KMS-11 (cell line): ENCODE data around the gene ADCK1.
"Not testable (repeated sequence)": the region's sequence is repeated elsewhere in the genome, so short reads cannot be mapped to it uniquely, and the experiment has no call there.

Source experiments
- H2AFZ ChIP-seq: fragments of 200-600 bp; sonication (generic); 2 replicates; pipeline ENCODE4 v1.6.1; 2016; ENCODE audit warnings: antibody characterized with exemption, mixed run types, low read depth
- H3K27ac ChIP-seq: fragments of 200-600 bp; sonication (generic); 2 replicates; pipeline ENCODE4 v1.6.1; 2016; ENCODE audit warnings: mild to moderate bottlenecking, mixed run types
- H3K27me3 ChIP-seq: fragments of 200-600 bp; sonication (generic); 2 replicates; pipeline ENCODE4 v1.6.1; 2017; ENCODE audit warnings: mild to moderate bottlenecking, low read depth, mixed run types, moderate library complexity; ENCODE audit not compliant: insufficient read depth
- H3K36me3 ChIP-seq: fragments of 200-600 bp; sonication (generic); 2 replicates; pipeline ENCODE4 v1.6.1; 2017; ENCODE audit warnings: mild to moderate bottlenecking, mixed run types; ENCODE audit not compliant: insufficient read depth
- H3K4me1 ChIP-seq: fragments of 200-600 bp; sonication (generic); 2 replicates; pipeline ENCODE4 v1.6.1; 2016; ENCODE audit warnings: mild to moderate bottlenecking, low read depth, mixed run types; ENCODE audit not compliant: poor library complexity, severe bottlenecking
- H3K4me2 ChIP-seq: fragments of 200-600 bp; sonication (generic); 2 replicates; pipeline ENCODE4 v1.7.0; 2016; ENCODE audit warnings: mild to moderate bottlenecking, mixed run types
- H3K4me3 ChIP-seq: fragments of 200-600 bp; sonication (generic); IDR thresholded peaks from 2 replicates; pipeline ENCODE4 v1.6.1; 2017; ENCODE audit warnings: low read depth, low read length, mixed read lengths; ENCODE audit not compliant: insufficient read depth
- H3K79me2 ChIP-seq: fragments of 200-600 bp; sonication (generic); 2 replicates; pipeline ENCODE4 v1.6.1; 2016; ENCODE audit warnings: low read depth, mixed run types; ENCODE audit not compliant: insufficient read depth
- H3K9ac ChIP-seq: fragments of 200-600 bp; sonication (generic); 2 replicates; pipeline ENCODE4 v1.6.1; 2016; ENCODE audit warnings: mild to moderate bottlenecking, mixed run types
- H4K20me1 ChIP-seq: fragments of 200-600 bp; sonication (generic); 2 replicates; pipeline ENCODE4 v1.6.1; 2016; ENCODE audit warnings: mild to moderate bottlenecking, mixed run types; ENCODE audit not compliant: insufficient read depth
- TF ChIP-seq, protein P1 (sequence below): fragments of 200-600 bp; sonication (generic); conservative IDR thresholded peaks from 2 replicates; pipeline ENCODE4 v1.6.1; 2017; ENCODE audit warnings: low read depth, mild to moderate bottlenecking, antibody characterized with exemption, low read length, moderate library complexity, mixed read lengths

The ADCK1 gene

DNA sequence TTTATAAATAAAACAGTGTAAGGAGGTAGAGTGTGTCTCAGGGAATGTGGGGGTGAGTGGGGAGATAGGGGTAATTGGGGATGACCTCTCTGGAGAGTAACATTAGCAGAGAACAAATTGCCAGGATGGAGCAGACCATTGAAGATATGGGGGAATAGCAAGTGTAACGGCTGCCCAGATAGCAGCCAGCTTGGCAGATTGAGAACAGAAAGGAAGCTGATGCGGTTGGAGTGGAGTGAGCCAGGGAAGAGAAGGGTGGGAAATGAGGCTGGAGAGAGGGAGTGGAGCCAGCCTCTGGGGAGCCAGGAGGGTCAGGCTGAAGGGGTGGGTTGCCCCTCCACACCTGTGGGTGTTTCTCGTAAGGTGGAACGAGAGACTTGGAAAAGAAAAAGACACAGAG is 5.6 kb upstream of the ADCK1 start:
- Histone ChIP-seq H3K79me2 (no peaks in the 10 kb centered on the region), H3K36me3 (no peaks in the 10 kb centered on the region), H2AFZ (no peak overlapping the region), H3K4me2 (no peak overlapping the region), H3K27me3 (no peaks in the 10 kb centered on the region), H3K4me3 (no peak overlapping the region), H3K9ac (no peak overlapping the region), H4K20me1 (no peaks in the 10 kb centered on the region), H3K4me1 (no peaks in the 10 kb centered on the region), H3K27ac (no peak overlapping the region)
- TF ChIP-seq, protein P1, sequence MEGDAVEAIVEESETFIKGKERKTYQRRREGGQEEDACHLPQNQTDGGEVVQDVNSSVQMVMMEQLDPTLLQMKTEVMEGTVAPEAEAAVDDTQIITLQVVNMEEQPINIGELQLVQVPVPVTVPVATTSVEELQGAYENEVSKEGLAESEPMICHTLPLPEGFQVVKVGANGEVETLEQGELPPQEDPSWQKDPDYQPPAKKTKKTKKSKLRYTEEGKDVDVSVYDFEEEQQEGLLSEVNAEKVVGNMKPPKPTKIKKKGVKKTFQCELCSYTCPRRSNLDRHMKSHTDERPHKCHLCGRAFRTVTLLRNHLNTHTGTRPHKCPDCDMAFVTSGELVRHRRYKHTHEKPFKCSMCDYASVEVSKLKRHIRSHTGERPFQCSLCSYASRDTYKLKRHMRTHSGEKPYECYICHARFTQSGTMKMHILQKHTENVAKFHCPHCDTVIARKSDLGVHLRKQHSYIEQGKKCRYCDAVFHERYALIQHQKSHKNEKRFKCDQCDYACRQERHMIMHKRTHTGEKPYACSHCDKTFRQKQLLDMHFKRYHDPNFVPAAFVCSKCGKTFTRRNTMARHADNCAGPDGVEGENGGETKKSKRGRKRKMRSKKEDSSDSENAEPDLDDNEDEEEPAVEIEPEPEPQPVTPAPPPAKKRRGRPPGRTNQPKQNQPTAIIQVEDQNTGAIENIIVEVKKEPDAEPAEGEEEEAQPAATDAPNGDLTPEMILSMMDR: no peak

DNA sequence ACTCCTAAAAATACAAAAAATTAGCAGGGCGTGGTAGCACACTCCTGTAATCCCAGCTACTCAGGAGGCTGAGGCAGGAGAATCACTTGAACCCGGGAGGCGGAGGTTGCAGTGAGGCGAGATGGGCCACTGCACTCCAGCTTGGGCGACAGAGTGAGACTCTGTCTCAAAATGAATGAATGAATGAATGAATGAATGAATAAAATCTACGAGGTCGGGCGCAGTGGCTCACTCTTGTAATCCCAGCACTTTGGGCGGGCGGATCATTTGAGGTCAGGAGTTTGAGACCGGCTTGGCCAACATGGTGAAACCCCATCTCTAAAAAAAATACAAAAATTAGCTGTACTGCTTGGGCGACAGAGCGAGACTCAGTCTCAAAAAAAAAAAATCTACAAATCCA is 453 bp upstream of the ADCK1 start:
- not testable (repeated sequence) for H3K27me3 ChIP-seq, H3K4me3 ChIP-seq, H4K20me1 ChIP-seq, H3K79me2 ChIP-seq, H3K4me1 ChIP-seq, H3K27ac ChIP-seq, H3K36me3 ChIP-seq
- peak overlapping the region; percentile 42; the same call in 1 of the 2 replicates for H3K4me2 ChIP-seq
- peak overlapping the region; percentile 76; the same call in 1 of the 2 replicates for H3K9ac ChIP-seq
- peak overlapping the region; percentile 78 for H2AFZ ChIP-seq

DNA sequence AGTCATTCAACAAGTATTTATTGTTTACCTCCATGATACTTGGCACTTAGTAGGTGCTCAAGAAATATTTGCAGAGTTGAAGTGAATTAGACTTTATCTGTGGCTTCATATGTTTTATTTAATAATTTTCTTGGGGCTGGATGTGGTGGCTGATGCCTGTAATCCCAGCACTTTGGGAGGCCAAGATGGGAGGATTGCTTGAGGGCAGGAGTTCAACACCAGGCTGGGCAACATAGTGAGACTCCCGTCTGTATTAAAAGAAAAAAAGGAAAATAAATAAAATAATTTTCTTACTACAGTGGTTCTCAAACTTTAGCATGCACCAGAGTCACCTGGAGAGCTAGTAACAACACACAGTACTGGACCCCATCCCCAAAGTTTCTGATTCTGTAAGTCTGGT is 905 bp downstream of the ADCK1 start:
- Histone ChIP-seq H3K36me3 (no peaks in the 10 kb centered on the region), H3K27ac (peak overlapping the region; percentile 57), H2AFZ (peak overlapping the region; percentile 78), H3K4me1 (no peaks in the 10 kb centered on the region), H3K4me3 (no peak overlapping the region), H3K4me2 (peak overlapping the region; percentile 66), H3K79me2 (no peaks in the 10 kb centered on the region), H3K9ac (peak overlapping the region; percentile 76; the same call in 1 of the 2 replicates), H3K27me3 (no peaks in the 10 kb centered on the region), H4K20me1 (no peaks in the 10 kb centered on the region)
- TF ChIP-seq, protein P1: no peak

DNA sequence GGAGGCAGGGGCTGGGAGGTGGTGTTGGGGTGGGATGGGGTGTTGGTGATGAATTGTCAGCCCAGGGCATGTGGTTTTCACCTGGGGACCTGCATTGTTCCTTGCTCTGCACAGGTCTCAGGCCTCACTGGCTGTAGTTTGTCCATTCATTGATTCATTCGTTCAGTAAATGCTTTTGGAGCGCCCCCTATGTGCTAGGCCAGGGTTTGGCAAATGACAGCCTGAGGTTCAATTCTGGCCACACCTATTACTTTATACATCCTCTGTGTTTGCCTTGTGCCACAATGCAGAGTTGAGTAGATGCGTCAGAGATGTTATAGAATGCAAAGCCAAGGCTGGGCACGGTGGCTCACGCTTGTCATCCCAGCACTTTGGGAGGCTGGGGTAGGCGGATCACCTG is 4.7 kb downstream of the ADCK1 start:
- Histone ChIP-seq H3K79me2 (no peaks in the 10 kb centered on the region), H3K4me1 (no peaks in the 10 kb centered on the region), H2AFZ (no peak overlapping the region), H3K9ac (no peak overlapping the region), H3K27ac (no peak overlapping the region), H3K36me3 (no peaks in the 10 kb centered on the region), H3K4me3 (no peak overlapping the region), H4K20me1 (no peaks in the 10 kb centered on the region), H3K4me2 (no peak overlapping the region), H3K27me3 (no peaks in the 10 kb centered on the region)
- TF ChIP-seq, protein P1: peak; percentile 29; the same call in 1 of the 2 replicates

DNA sequence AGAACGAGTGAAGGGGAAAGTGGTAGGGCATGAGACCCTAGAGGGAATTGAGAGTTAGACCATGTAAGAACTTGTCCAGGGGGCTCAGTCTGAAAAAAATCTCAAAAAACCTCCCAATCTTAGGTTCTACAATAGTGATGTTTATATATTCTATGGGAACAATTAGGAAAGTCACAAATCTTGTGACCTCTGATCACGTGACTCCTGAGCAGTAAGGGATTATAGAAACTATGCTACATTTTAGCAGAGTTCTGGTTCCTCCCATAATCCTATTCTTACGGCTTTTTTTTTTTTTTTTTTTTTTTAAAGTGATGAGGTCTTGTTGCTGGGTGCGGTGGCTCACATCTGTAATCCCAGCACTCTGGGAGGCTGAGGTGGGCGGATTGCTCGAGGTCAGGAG is 5.8 kb downstream of the ADCK1 start:
- Histone ChIP-seq H3K9ac (no peak overlapping the region), H3K27ac (no peak overlapping the region), H3K4me1 (no peaks in the 10 kb centered on the region), H3K4me3 (no peak overlapping the region), H2AFZ (no peak overlapping the region), H3K36me3 (no peaks in the 10 kb centered on the region), H3K79me2 (no peaks in the 10 kb centered on the region), H3K4me2 (no peak overlapping the region), H3K27me3 (no peaks in the 10 kb centered on the region), H4K20me1 (no peaks in the 10 kb centered on the region)
- TF ChIP-seq, protein P1: no peak
